Thyroid gland (tissue), 4 donors: Measurements from ENCODE around the gene RNF213.

Source experiments
- CTCF ChIP-seq, 6 experiments: fragments of 200-600 bp in 3 of 6; fragments of 450-650 bp in 3 of 6; sonication (generic) in 3 of 6; IDR thresholded peaks; one replicate each; pipeline ENCODE4 v1.5.1; 2016 to 2019; ENCODE audit warnings: antibody characterized with exemption in 6 of 6, mild to moderate bottlenecking in 2 of 6, inconsistent platforms in 1 of 6, moderate library complexity in 1 of 6
- POLR2A ChIP-seq, 2 donors: fragments of 450-650 bp; IDR thresholded peaks; one replicate each; pipeline ENCODE4 v1.6.1; 2017; ENCODE audit warnings: antibody characterized with exemption in 2 of 2, mild to moderate bottlenecking in 2 of 2, moderate library complexity in 1 of 2

- TF ChIP-seq CTCF (IDR thresholded peaks at IDR 0.05) (no peak), POLR2A (IDR thresholded peaks at IDR 0.05) (no peak)
Measured at GRCh38 chr17:80367503-80367902, 106.9 kb downstream of the RNF213 start.
